Stomach (tissue), 4 donors: ENCODE measurements around the gene GUF1.

Source experiments
- EP300 ChIP-seq: sonication (generic); formaldehyde crosslinking; IDR thresholded peaks from one replicate; pipeline ENCODE4 v1.6.1; 2017; ENCODE audit warnings: antibody characterized with exemption
- POLR2A ChIP-seq, 4 donors: fragments of 450-650 bp; IDR thresholded peaks; one replicate each; pipeline ENCODE4 v1.6.1; 2016; ENCODE audit warnings: antibody characterized with exemption in 4 of 4, control low read depth in 2 of 4, mild to moderate bottlenecking in 1 of 4, moderate library complexity in 1 of 4
- POLR2AphosphoS5 ChIP-seq, 3 donors: sonication (generic); formaldehyde crosslinking; IDR thresholded peaks; one replicate each; pipeline ENCODE4 v1.6.1; 2016; ENCODE audit warnings: antibody characterized with exemption in 3 of 3
- TF ChIP-seq, protein P1 (sequence below), 7 experiments: fragments of 450-650 bp in 4 of 7; fragments of 200-600 bp in 3 of 7; sonication (generic) in 3 of 7; IDR thresholded peaks; one replicate each; pipeline ENCODE4 v1.5.1; 2016 to 2019; ENCODE audit warnings: antibody characterized with exemption in 7 of 7, control low read depth in 2 of 7, mild to moderate bottlenecking in 1 of 7

DNA sequence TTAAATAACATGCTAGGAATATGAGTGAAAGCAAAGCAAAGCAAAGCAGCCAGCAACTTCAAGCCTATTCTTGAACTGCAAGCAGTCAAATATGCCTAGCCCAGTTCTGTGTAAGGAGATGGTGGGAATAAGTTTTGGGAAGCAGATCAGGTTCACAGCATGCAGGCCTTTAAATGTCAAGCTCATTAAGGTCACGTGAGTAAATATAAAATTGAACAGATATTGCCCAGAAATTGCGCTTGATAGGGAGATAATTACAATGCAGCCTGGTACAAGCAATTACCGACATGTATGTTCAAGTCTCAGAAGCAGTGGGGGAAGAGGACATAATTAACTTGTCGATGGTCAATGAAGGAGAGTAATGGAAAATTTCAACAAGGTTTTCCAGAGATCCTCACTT, 42.2 kb downstream of the GUF1 start:
- TF ChIP-seq, protein P1, sequence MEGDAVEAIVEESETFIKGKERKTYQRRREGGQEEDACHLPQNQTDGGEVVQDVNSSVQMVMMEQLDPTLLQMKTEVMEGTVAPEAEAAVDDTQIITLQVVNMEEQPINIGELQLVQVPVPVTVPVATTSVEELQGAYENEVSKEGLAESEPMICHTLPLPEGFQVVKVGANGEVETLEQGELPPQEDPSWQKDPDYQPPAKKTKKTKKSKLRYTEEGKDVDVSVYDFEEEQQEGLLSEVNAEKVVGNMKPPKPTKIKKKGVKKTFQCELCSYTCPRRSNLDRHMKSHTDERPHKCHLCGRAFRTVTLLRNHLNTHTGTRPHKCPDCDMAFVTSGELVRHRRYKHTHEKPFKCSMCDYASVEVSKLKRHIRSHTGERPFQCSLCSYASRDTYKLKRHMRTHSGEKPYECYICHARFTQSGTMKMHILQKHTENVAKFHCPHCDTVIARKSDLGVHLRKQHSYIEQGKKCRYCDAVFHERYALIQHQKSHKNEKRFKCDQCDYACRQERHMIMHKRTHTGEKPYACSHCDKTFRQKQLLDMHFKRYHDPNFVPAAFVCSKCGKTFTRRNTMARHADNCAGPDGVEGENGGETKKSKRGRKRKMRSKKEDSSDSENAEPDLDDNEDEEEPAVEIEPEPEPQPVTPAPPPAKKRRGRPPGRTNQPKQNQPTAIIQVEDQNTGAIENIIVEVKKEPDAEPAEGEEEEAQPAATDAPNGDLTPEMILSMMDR (IDR thresholded peaks at IDR 0.05) = no peak
- TF ChIP-seq POLR2AphosphoS5 (IDR thresholded peaks at IDR 0.05) (no peak), POLR2A (IDR thresholded peaks at IDR 0.05) (no peak), EP300 (no peak)
